ENCODE results near the gene PDZD7. TPM values are rescaled to one million over a fixed set of nuclear protein-coding genes. Genes with fewer than 3 reads are reported as not detected.
A peak's percentile ranks its signal among the peaks of the same experiment; 100 is the strongest.

PDZD7 gene
- total and polyA plus RNA-seq, 8 donors, result 0.20 to 2.4 (median 0.76) TPM; not detected in 4

DNA sequence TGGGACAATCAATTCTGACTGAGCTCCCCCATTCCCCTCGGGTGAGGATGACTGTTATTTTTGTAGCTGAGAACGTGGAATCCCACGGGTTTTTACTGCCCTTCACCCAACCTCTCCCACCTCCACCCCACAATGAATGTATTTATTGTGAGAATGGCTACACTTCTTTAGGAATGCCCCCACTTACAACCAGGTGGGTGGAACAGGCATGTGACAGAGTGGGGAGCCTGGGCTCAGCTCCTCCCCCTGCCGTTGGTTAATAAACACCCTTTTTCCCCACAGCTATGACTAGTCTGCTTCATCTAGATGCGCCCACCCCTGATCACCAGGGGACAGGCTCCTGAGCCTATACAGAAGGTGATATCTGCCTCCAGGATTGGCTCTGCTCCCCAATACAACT is 45.6 kb downstream of the PDZD7 start:
- peaks cover 21 to 51% (median 44%) of the 10 kb centered on the region in 4 donors for H3K4me1 ChIP-seq
- no peak for DNase-seq
- no peaks in the 10 kb centered on the region for H3K27me3 ChIP-seq
- WGBS, 5 donors, result 57 to 71% (median 62%) methylated on average over 5 of the region's 5 CpGs
- intact Hi-C loops (cut with DNase I; ENCODE audit: low total_unique reads), result no loop called here
- no peaks in the 10 kb centered on the region for H3K9me3 ChIP-seq
- no peak for TF ChIP-seq POLR2AphosphoS5 (IDR thresholded peaks at IDR 0.05)
- no peak for TF ChIP-seq POLR2A (IDR thresholded peaks at IDR 0.05)
- TF ChIP-seq, protein P1, sequence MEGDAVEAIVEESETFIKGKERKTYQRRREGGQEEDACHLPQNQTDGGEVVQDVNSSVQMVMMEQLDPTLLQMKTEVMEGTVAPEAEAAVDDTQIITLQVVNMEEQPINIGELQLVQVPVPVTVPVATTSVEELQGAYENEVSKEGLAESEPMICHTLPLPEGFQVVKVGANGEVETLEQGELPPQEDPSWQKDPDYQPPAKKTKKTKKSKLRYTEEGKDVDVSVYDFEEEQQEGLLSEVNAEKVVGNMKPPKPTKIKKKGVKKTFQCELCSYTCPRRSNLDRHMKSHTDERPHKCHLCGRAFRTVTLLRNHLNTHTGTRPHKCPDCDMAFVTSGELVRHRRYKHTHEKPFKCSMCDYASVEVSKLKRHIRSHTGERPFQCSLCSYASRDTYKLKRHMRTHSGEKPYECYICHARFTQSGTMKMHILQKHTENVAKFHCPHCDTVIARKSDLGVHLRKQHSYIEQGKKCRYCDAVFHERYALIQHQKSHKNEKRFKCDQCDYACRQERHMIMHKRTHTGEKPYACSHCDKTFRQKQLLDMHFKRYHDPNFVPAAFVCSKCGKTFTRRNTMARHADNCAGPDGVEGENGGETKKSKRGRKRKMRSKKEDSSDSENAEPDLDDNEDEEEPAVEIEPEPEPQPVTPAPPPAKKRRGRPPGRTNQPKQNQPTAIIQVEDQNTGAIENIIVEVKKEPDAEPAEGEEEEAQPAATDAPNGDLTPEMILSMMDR (IDR thresholded peaks at IDR 0.05), result no peak
- TF ChIP-seq EP300 (IDR thresholded peaks at IDR 0.05), result no peak
- no peak overlapping the region for H3K4me3 ChIP-seq
- peaks cover 12 to 68% (median 59%) of the 10 kb centered on the region in 4 donors for H3K36me3 ChIP-seq
- no peak overlapping the region for H3K27ac ChIP-seq

GRCh38 chr10:100984672-100985177 is 46.2 kb downstream of the PDZD7 start:
- 72 to 95% (median 78%) methylated on average over 2 of the region's 2 CpGs for WGBS, 5 donors
- Histone ChIP-seq H3K4me1 (peaks cover 21 to 45% (median 41%) of the 10 kb centered on the region in 4 donors), H3K4me3 (no peak overlapping the region), H3K27ac (no peak overlapping the region), H3K27me3 (no peaks in the 10 kb centered on the region), H3K36me3 (peaks cover 12 to 68% (median 59%) of the 10 kb centered on the region in 4 donors), H3K9me3 (no peaks in the 10 kb centered on the region)
- TF ChIP-seq EP300 (IDR thresholded peaks at IDR 0.05) (no peak), POLR2A (IDR thresholded peaks at IDR 0.05) (no peak), POLR2AphosphoS5 (IDR thresholded peaks at IDR 0.05) (no peak)
- TF ChIP-seq, protein P1 (IDR thresholded peaks at IDR 0.05), result no peak
- intact Hi-C loops (cut with DNase I; ENCODE audit: low total_unique reads), result no loop called here
- no peak for DNase-seq

- H3K4me1 ChIP-seq, result peaks cover 21 to 38% (median 37%) of the 10 kb centered on the region in 4 donors
- H3K27ac ChIP-seq, result no peak overlapping the region
- 73 to 87% (median 81%) methylated on average over 8 to 13 of the region's 13 CpGs for whole genome bisulfite sequencing, 5 donors
- intact Hi-C loops (cut with DNase I; ENCODE audit: low total_unique reads), result no loop called here
- TF ChIP-seq POLR2AphosphoS5 (IDR thresholded peaks at IDR 0.05), result no peak
- TF ChIP-seq, protein P1 (IDR thresholded peaks at IDR 0.05), result no peak
- no peak for TF ChIP-seq POLR2A (IDR thresholded peaks at IDR 0.05)
- TF ChIP-seq EP300 (IDR thresholded peaks at IDR 0.05), result no peak
- no peaks in the 10 kb centered on the region for H3K27me3 ChIP-seq
- no peak overlapping the region for H3K4me3 ChIP-seq
- peaks cover 18 to 69% (median 59%) of the 10 kb centered on the region in 4 donors for H3K36me3 ChIP-seq
- no peaks in the 10 kb centered on the region for H3K9me3 ChIP-seq
- DNase-seq, result no peak
Observed at GRCh38 chr10:100983868-100984671, 46.9 kb downstream of the PDZD7 start.

GRCh38 chr10:100982916-100983830 is 47.8 kb downstream of the PDZD7 start:
- no peak overlapping the region for H3K27ac ChIP-seq
- intact Hi-C loops (cut with DNase I; ENCODE audit: low total_unique reads), result no loop called here
- H3K4me3 ChIP-seq, result no peak overlapping the region
- TF ChIP-seq, protein P1 (IDR thresholded peaks at IDR 0.05), result no peak
- TF ChIP-seq EP300 (IDR thresholded peaks at IDR 0.05), result no peak
- no peak for TF ChIP-seq POLR2A (IDR thresholded peaks at IDR 0.05)
- no peak for TF ChIP-seq POLR2AphosphoS5 (IDR thresholded peaks at IDR 0.05)
- peaks cover 24 to 78% (median 65%) of the 10 kb centered on the region in 4 donors for H3K36me3 ChIP-seq
- no peaks in the 10 kb centered on the region for H3K9me3 ChIP-seq
- DNase-seq, result peak in 1 of 2 donors; percentile 7
- no peaks in the 10 kb centered on the region for H3K27me3 ChIP-seq
- H3K4me1 ChIP-seq, result peaks cover 16 to 29% (median 28%) of the 10 kb centered on the region in 4 donors
- WGBS, 5 donors, result 84 to 89% (median 86%) methylated on average over 14 to 24 of the region's 24 CpGs

All from stomach (tissue), 9 donors.